Measurements from ENCODE around the gene SH3GL2.

SH3GL2 gene

DNA sequence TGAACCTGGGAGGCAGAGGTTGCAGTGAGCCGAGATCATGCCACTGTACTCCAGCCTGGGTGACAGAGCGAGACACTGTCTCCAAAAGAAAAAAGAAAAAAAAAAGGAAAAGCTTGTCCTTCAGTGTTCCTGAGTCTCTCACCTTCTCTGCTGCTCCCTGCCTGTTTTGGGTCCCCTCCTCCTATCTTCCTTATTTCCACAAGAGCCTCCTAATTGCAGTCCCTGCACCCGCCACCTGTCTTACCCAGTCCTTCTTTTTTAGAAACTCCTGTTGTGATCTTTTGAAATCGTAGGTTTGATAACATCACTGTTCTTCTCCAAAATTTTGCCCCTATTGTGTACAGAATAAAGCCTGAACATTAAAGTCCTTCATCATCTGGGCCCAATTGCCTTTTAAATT lies 234.9 kb downstream of the SH3GL2 start:
- no peak for TF ChIP-seq ZFX (IDR thresholded peaks at IDR 0.05; ENCODE audit: borderline replicate concordance)
- TF ChIP-seq CTCF (IDR thresholded peaks at IDR 0.05): no peak
- no peak overlapping the region for H3K27ac ChIP-seq

DNA sequence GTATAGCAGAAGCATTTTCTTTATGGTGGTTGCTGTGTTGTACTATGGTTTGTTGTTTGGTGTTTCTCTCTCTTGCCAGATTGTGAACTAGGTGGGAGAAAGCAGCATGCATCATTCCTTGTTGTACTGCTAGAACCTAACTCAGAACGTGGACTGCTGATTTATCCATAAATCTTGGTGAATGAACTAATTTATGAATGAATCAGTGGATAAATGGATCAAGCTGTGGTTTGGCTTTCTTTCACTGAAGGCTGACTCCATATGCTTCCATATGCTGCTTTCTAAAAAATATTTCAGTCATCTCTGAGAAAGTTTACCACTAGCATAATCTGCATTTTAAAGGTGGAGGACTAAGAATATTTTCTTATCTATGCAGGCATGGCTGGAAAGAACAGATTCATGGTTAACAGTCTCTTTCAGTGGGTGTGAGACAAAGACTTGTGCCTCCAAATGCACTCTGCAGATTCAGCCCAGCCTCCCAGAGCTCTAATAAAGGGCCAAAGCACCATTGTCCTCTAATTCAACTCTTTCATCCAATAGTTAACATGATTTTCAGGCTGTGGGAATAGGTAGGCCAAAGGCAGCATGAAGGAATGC lies 237.7 kb downstream of the SH3GL2 start:
- no peak overlapping the region for H3K27ac ChIP-seq
- TF ChIP-seq ZFX (IDR thresholded peaks at IDR 0.05; ENCODE audit: borderline replicate concordance): no peak
- no peak for TF ChIP-seq CTCF (IDR thresholded peaks at IDR 0.05)

- TF ChIP-seq CTCF (IDR thresholded peaks at IDR 0.05) (no peak), ZFX (IDR thresholded peaks at IDR 0.05; ENCODE audit: borderline replicate concordance) (no peak)
- H3K27ac ChIP-seq: no peak overlapping the region
These were observed 245.3 kb downstream of the SH3GL2 start for GRCh38 chr9:17824191-17824590.

- TF ChIP-seq ZFX (IDR thresholded peaks at IDR 0.05; ENCODE audit: borderline replicate concordance): no peak
- no peak for TF ChIP-seq CTCF (IDR thresholded peaks at IDR 0.05)
- H3K27ac ChIP-seq: no peak overlapping the region
These were observed 245.9 kb downstream of the SH3GL2 start for GRCh38 chr9:17824616-17825264.

DNA sequence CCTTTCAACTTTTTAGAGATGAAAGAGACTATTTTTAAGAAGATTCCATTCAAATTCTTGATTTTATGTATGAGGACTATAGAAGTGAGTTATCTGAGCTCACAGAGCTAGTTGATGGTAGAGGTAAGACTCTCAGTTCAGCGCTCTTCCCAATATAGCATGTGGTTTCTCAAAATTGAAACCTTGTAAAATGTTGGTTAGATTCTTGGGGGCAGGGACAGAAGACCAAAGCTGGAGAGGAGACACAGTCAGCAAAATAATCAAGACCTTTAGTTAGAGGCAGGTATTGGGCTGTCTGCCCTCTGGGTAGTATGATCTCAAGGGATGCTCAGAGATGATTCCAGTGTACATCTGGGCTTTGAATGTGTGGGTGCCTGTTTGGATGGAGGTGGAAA lies 246.4 kb downstream of the SH3GL2 start:
- no peak overlapping the region for H3K27ac ChIP-seq
- TF ChIP-seq ZFX (IDR thresholded peaks at IDR 0.05; ENCODE audit: borderline replicate concordance) (no peak), CTCF (IDR thresholded peaks at IDR 0.05) (no peak)

- no peak overlapping the region for H3K27ac ChIP-seq
- TF ChIP-seq ZFX (IDR thresholded peaks at IDR 0.05; ENCODE audit: borderline replicate concordance) (no peak), CTCF (IDR thresholded peaks at IDR 0.05) (no peak)
These were observed 250.2 kb downstream of the SH3GL2 start for GRCh38 chr9:17829064-17829463.

GRCh38 chr9:17829812-17830385 lies 251.0 kb downstream of the SH3GL2 start:
- no peak overlapping the region for H3K27ac ChIP-seq
- TF ChIP-seq ZFX (IDR thresholded peaks at IDR 0.05; ENCODE audit: borderline replicate concordance) (no peak), CTCF (IDR thresholded peaks at IDR 0.05) (no peak)

All from 22Rv1 (cell line).